Measurements from ENCODE around the gene ARL16.

- TF ChIP-seq CTCF (IDR thresholded peaks at IDR 0.05): no peak
- TF ChIP-seq POLR2A (IDR thresholded peaks at IDR 0.05): no peak
These were observed 17.0 kb upstream of the ARL16 start for GRCh38 chr17:81700353-81701287.

Data from testis (tissue), 2 donors.